ENCODE data around the gene DMRTC2. TPM values are rescaled to one million over a fixed set of nuclear protein-coding genes. Genes with fewer than 3 reads are reported as not detected.

The DMRTC2 gene
- total and polyA plus RNA-seq, 3 donors from 2014 or later: 23.1 to 71.0 (median 55.3) TPM

GRCh38 chr19:41813911-41814310 is 30.9 kb upstream of the DMRTC2 start:
- 70 to 77% methylated on average over 4 of the region's 4 CpGs for WGBS, 2 donors
- DNase-seq: no peak
- intact Hi-C loops (cut with DNase I; ENCODE audit: low total_unique reads): no loop called here
- Histone ChIP-seq H3K27ac (no peak overlapping the region), H3K27me3 (no peaks in the 10 kb centered on the region), H3K4me3 (no peak overlapping the region), H3K4me1 (no peaks in the 10 kb centered on the region), H3K36me3 (ENCODE audit: low read depth, missing control alignments) (no peaks in the 10 kb centered on the region), H3K9me3 (no peaks in the 10 kb centered on the region)
- no peak for TF ChIP-seq CTCF (IDR thresholded peaks at IDR 0.05)
- no peak for TF ChIP-seq POLR2A (IDR thresholded peaks at IDR 0.05)

GRCh38 chr19:41815301-41815700 is 29.5 kb upstream of the DMRTC2 start:
- 66 to 79% methylated on average over 4 of the region's 4 CpGs for WGBS, 2 donors
- H3K9me3 ChIP-seq: no peaks in the 10 kb centered on the region
- no peaks in the 10 kb centered on the region for H3K4me1 ChIP-seq
- H3K27me3 ChIP-seq: no peaks in the 10 kb centered on the region
- no peak overlapping the region for H3K4me3 ChIP-seq
- no peaks in the 10 kb centered on the region for H3K36me3 ChIP-seq (ENCODE audit: low read depth, missing control alignments)
- intact Hi-C loops (cut with DNase I; ENCODE audit: low total_unique reads): no loop called here
- DNase-seq: no peak
- TF ChIP-seq CTCF (IDR thresholded peaks at IDR 0.05) (no peak), POLR2A (IDR thresholded peaks at IDR 0.05) (no peak)
- H3K27ac ChIP-seq: no peak overlapping the region

- DNase-seq: no peak
- intact Hi-C loops (cut with DNase I; ENCODE audit: low total_unique reads): no loop called here
- no peaks in the 10 kb centered on the region for H3K9me3 ChIP-seq
- 60 to 67% methylated on average over 2 of the region's 2 CpGs for WGBS, 2 donors
- H3K4me1 ChIP-seq: no peaks in the 10 kb centered on the region
- no peak overlapping the region for H3K27ac ChIP-seq
- H3K27me3 ChIP-seq: no peaks in the 10 kb centered on the region
- H3K4me3 ChIP-seq: no peak overlapping the region
- no peak for TF ChIP-seq POLR2A (IDR thresholded peaks at IDR 0.05)
- no peak for TF ChIP-seq CTCF (IDR thresholded peaks at IDR 0.05)
- no peaks in the 10 kb centered on the region for H3K36me3 ChIP-seq (ENCODE audit: low read depth, missing control alignments)
These were observed 28.1 kb upstream of the DMRTC2 start for GRCh38 chr19:41816761-41817160.

GRCh38 chr19:41821003-41821735 is 23.7 kb upstream of the DMRTC2 start:
- DNase-seq: peak; percentile 25
- Histone ChIP-seq H3K9me3 (no peaks in the 10 kb centered on the region), H3K36me3 (ENCODE audit: low read depth, missing control alignments) (no peaks in the 10 kb centered on the region), H3K27me3 (no peaks in the 10 kb centered on the region), H3K27ac (no peak overlapping the region), H3K4me1 (no peaks in the 10 kb centered on the region), H3K4me3 (no peak overlapping the region)
- 17 to 30% methylated on average over 12 of the region's 12 CpGs for WGBS, 2 donors
- TF ChIP-seq CTCF (IDR thresholded peaks at IDR 0.05) (peak; percentile 22 to 42 (median 34)), POLR2A (IDR thresholded peaks at IDR 0.05) (no peak)
- intact Hi-C loops (cut with DNase I; ENCODE audit: low total_unique reads): no loop called here
